ENCODE data around the gene RBM10. TPM values are rescaled to one million over a fixed set of nuclear protein-coding genes. Genes with fewer than 3 reads are reported as not detected.

Gene RBM10
- total and polyA plus RNA-seq, 9 of the 15 experiments (the other 6 are each of a cell fraction or from before 2014, with no cell fraction given) = 1.1 to 61.7 (median 31.5) TPM

GRCh38 chrX:47170861-47171692 is 26.1 kb downstream of the RBM10 start:
- no TSS peak for BruUV-seq (replicated peaks)
- no peak for FAIRE-seq

More at GRCh38 chrX:47170861-47171692, 26.1 kb downstream of the RBM10 start:
- H3K9me1 ChIP-seq (ENCODE audit: control insufficient read depth, insufficient read depth, low read length) = no peaks in the 10 kb centered on the region
- POLR2A ChIA-PET = interaction anchor here (0.6 kb wide), 1 partner anchor 89 kb away, joined by 4 read pairs; no protein-coding TSS in a partner anchor
- H3K27ac ChIP-seq (ENCODE audit: extremely low read depth, low read depth, low read length) = no peak overlapping the region
- peaks cover 65% of the 10 kb centered on the region; the same call in 2 of the 3 replicates for H3K36me3 ChIP-seq (ENCODE audit: control insufficient read depth, insufficient read depth, low read length)
- H2AFZ ChIP-seq (ENCODE audit: low read depth, low read length) = no peak overlapping the region
- no peak overlapping the region for H3K4me2 ChIP-seq (ENCODE audit: insufficient read depth, low read length)
- DNase-seq (ENCODE audit: extremely low read depth in 1 of 4, low spot score in 3 of 4) = no peak
- CTCF ChIA-PET (ENCODE audit: low intra/inter-chr PET ratio) = no interaction called here
- no peak for ATAC-seq
- H3K79me2 ChIP-seq (ENCODE audit: control insufficient read depth, insufficient read depth, low read length) = peaks cover 9% of the 10 kb centered on the region; the same call in 2 of the 3 replicates
- no peaks in the 10 kb centered on the region for H3K9me3 ChIP-seq (replicated peaks; ENCODE audit: control insufficient read depth, insufficient read depth, low read depth, low read length)
- in situ Hi-C loops (cut with MboI) = no loop called here
- no peaks in the 10 kb centered on the region; a peak in 1 of 5 replicates for H3K4me1 ChIP-seq (replicated peaks in 1 of 2; ENCODE audit: control insufficient read depth in 2 of 2, insufficient read depth in 2 of 2, low read length in 2 of 2)
- WGBS (ENCODE audit: insufficient coverage, low coverage, missing lambda C conversion rate) = 88% methylated on average over 5 of the region's 34 CpGs
- TF ChIP-seq ELK1 (CRISPR knock-in tag; IDR thresholded peaks at IDR 0.05) (no peak), POLR2G (IDR thresholded peaks at IDR 0.05; ENCODE audit: low read depth, low read length) (0 out of 2 replicates have a peak, but pooled peaks have one; percentile 19)
- H3K4me3 ChIP-seq = no peak overlapping the region
- intact Hi-C loops (cut with micrococcal nuclease) = no loop called here
- H3K27me3 ChIP-seq (ENCODE audit: control insufficient read depth in 2 of 2, insufficient read depth in 2 of 2, low read length in 2 of 2) = no peaks in the 10 kb centered on the region
- no peaks in the 10 kb centered on the region; the same call in 1 of the 2 replicates for H4K20me1 ChIP-seq (replicated peaks; ENCODE audit: control insufficient read depth, insufficient read depth, low read length)
- H3K9ac ChIP-seq (ENCODE audit: insufficient read depth in 1 of 2, low read depth in 2 of 2, low read length in 2 of 2) = no peak overlapping the region
